ENCODE results near the gene RANBP10. TPM values are rescaled to one million over a fixed set of nuclear protein-coding genes. Genes with fewer than 3 reads are reported as not detected.
A peak's percentile ranks its signal among the peaks of the same experiment; 100 is the strongest.

The RANBP10 gene
- total and polyA plus RNA-seq, 2 of the 13 experiments (the other 11 are each of a cell fraction or from before 2014, with no cell fraction given): 9.2 to 22.7 TPM

DNA sequence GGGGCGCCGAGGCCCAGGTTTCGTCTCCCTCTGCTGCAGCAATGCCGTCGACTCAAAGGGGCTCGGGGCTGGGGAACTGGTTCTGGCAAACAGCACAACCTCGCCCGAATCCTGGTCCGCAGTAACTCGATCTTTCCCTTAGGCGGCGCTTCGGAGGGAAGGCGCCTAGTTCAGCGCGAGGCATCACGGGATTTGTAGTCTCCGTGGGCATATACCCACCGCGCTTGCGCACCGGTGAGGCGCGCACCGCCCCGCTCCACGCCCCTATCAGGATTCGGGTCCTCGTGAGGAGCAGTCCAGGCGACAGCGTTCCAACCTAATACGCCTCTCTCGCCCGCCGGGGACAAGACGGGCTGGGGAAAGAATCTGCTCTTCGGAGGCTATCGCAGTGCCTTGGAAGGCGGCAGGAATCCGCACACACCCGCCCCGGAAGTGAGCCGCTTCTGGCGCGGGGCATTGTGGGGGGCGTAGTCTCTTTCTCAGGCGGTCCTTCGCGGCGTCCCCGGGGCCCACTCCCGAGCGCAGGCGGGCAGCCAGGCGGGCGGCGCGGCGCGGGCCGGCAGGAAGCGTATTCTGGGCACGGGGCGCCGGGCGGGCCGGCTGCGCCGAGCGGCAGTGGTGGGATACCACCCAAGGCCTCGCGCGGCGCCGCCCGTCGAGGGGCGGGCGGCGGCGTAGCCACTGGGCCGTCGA, 35.6 kb upstream of the RANBP10 start, which contains the start of gene THAP11:
TSS of gene THAP11 (plus strand) at position 505 of the 693 bp plus-strand sequence. CDS start 235 bp downstream, outside the sequence.
- FAIRE-seq (peak; percentile 76), DNase-seq (ENCODE audit: low spot score) (peak; percentile 96), ATAC-seq (peak; percentile 46)
- Histone ChIP-seq H3K4me1 (ENCODE audit: insufficient read depth, low read length) (peaks cover 51% of the 10 kb centered on the region), H4K20me1 (ENCODE audit: insufficient read depth, low read length) (peaks cover 16% of the 10 kb centered on the region), H3K27ac (ENCODE audit: extremely low read length, insufficient read depth, low read length) (peak within 1 kb of the TSS; percentile 92), H3K79me2 (ENCODE audit: insufficient read depth, low read length) (peaks cover 33% of the 10 kb centered on the region), H3K36me3 (replicated peaks in 1 of 2; ENCODE audit: control insufficient read depth in 1 of 2, insufficient read depth in 2 of 2, low read length in 2 of 2) (no peaks in the 10 kb centered on the region), H3K4me3 (replicated peaks in 1 of 3; ENCODE audit: insufficient read depth in 1 of 3, low read depth in 2 of 3, low read length in 3 of 3) (peak within 1 kb of the TSS; percentile 80 to 97 (median 92)), H3K9me3 (ENCODE audit: low read length) (no peaks in the 10 kb centered on the region), H3K9ac (ENCODE audit: insufficient read depth, low read depth, low read length) (peak within 1 kb of the TSS; percentile 93), H3K27me3 (ENCODE audit: control insufficient read depth in 1 of 2, insufficient read depth in 2 of 2, low read length in 2 of 2) (no peaks in the 10 kb centered on the region; a peak in 1 of 5 replicates), H2AFZ (ENCODE audit: low read length) (peak within 1 kb of the TSS; percentile 97), H3K4me2 (ENCODE audit: low read depth, low read length) (peak within 1 kb of the TSS; percentile 89)
- intact Hi-C loops (cut with micrococcal nuclease; ENCODE audit: unreplicated experiment): no loop called here
- ChIA-PET POLR2A (no interaction called here), CTCF (ENCODE audit: low intra/inter-chr PET ratio, low total read pairs) (interaction anchor here (1.0 to 2.6 kb wide), 6 partner anchors 24 to 174 kb away, joined by 3 to 28 read pairs (median 3); no protein-coding TSS in a partner anchor)
- 1% methylated on average over 29 of the region's 83 CpGs for WGBS (ENCODE audit: low lambda C conversion rate)
- no TSS peak for BruUV-seq (replicated peaks)
- in situ Hi-C loops (cut with HindIII; ENCODE audit: extremely low pct_ligation_motif_present, low pct_unique_long_range_greater_than_20kb): no loop called here
- TF ChIP-seq ETV5 (CRISPR knock-in tag; IDR thresholded peaks at IDR 0.05; ENCODE audit: borderline replicate concordance) (peak; percentile 73), ZNF674 (CRISPR knock-in tag; IDR thresholded peaks at IDR 0.05; ENCODE audit: low read depth) (0 out of 2 replicates have a peak, but pooled peaks have one; percentile 72), SNRNP70 (IDR thresholded peaks at IDR 0.05; ENCODE audit: low read depth, low read length) (no peak), HMGXB3 (CRISPR knock-in tag; IDR thresholded peaks at IDR 0.05; ENCODE audit: borderline replicate concordance) (peak; percentile 84), ZNF451 (CRISPR knock-in tag; IDR thresholded peaks at IDR 0.05) (0 out of 2 replicates have a peak, but pooled peaks have one; percentile 22), ZNF333 (CRISPR knock-in tag; IDR thresholded peaks at IDR 0.05; ENCODE audit: borderline replicate concordance) (no peak), NR3C1 (CRISPR knock-in tag; IDR thresholded peaks at IDR 0.05) (no peak), SOX5 (CRISPR knock-in tag; IDR thresholded peaks at IDR 0.05; ENCODE audit: borderline replicate concordance) (peak; percentile 23; the same call in 1 of the 2 replicates), GATAD1 (CRISPR knock-in tag; IDR thresholded peaks at IDR 0.05) (peak; percentile 85), KLF9 (CRISPR knock-in tag; IDR thresholded peaks at IDR 0.05; ENCODE audit: low read depth) (no peak)
- TF ChIP-seq, protein P1, sequence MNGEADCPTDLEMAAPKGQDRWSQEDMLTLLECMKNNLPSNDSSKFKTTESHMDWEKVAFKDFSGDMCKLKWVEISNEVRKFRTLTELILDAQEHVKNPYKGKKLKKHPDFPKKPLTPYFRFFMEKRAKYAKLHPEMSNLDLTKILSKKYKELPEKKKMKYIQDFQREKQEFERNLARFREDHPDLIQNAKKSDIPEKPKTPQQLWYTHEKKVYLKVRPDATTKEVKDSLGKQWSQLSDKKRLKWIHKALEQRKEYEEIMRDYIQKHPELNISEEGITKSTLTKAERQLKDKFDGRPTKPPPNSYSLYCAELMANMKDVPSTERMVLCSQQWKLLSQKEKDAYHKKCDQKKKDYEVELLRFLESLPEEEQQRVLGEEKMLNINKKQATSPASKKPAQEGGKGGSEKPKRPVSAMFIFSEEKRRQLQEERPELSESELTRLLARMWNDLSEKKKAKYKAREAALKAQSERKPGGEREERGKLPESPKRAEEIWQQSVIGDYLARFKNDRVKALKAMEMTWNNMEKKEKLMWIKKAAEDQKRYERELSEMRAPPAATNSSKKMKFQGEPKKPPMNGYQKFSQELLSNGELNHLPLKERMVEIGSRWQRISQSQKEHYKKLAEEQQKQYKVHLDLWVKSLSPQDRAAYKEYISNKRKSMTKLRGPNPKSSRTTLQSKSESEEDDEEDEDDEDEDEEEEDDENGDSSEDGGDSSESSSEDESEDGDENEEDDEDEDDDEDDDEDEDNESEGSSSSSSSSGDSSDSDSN (CRISPR knock-in tag; IDR thresholded peaks at IDR 0.05): no peak; the same call in 1 of the 2 replicates
- TF ChIP-seq, protein P2, sequence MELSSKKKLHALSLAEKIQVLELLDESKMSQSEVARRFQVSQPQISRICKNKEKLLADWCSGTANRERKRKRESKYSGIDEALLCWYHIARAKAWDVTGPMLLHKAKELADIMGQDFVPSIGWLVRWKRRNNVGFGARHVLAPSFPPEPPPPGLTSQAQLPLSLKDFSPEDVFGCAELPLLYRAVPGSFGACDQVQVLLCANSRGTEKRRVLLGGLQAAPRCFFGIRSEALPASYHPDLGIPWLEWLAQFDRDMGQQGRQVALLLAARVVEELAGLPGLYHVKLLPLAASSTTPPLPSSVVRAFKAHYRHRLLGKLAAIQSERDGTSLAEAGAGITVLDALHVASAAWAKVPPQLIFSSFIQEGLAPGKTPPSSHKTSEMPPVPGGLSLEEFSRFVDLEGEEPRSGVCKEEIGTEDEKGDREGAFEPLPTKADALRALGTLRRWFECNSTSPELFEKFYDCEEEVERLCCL (CRISPR knock-in tag; IDR thresholded peaks at IDR 0.05; ENCODE audit: borderline replicate concordance): no peak

Measured in HepG2 (cell line).